HG02623 (cell line): ENCODE results near the gene MT1G.
"Not testable (repeated sequence)": the region's sequence is repeated elsewhere in the genome, so short reads cannot be mapped to it uniquely, and the experiment has no call there.

ENCODE experiments used
- ATAC-seq: cut with Tn5 transposase; IDR thresholded peaks from one replicate; pipeline ENCODE4 v1.9.1; 2021; ENCODE audit warnings: moderate library complexity; ENCODE audit not compliant: unreplicated experiment

MT1G gene

GRCh38 chr16:56667581-56668571 is at the start of gene MT1G:
Gene MT1G (minus strand): TSS chr16:56668065. CDS start chr16:56667993, 72 bp downstream.
- no peak for ATAC-seq

GRCh38 chr16:56717532-56717931 is 49.7 kb upstream of the MT1G start:
- ATAC-seq, result not testable (repeated sequence)

DNA sequence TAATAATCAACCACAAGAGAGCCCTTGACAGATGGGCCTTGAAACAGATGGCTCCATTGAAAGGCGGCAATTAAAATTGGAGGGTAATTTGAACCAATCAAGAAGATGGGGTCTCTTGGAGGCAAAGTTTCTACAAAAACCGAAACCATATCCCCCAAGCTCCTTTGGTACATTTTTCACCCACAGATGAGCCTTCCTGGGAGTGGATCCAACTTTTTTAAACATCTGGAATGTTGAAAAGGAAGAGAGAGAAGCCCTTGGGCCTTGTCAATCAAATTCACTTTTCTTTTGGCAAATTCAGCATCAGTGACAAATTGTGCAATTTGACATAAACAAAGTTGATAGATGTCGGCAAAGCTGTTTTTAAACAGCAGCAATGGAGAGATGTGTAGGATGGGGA is 48.9 kb upstream of the MT1G start:
- no peak for ATAC-seq

DNA sequence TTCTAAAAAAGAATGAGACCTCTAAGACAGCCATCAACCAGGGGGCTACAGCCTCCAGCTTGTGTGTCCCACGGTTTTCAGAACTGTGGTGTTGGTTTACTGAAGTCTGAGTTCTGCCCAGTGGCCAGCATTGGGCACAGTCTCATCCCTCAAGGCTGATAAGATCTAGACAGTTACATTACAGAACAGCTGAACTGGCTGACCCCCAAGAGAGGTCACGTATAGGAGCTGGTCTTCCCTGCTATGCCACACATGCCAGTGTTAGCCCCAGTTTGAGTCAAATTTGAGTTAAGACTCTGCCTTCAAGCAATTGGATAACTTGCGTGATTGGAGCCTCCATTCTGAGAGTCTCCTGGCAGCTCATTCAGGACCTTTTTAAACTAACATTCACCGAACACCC is 47.3 kb upstream of the MT1G start:
- no peak for ATAC-seq

DNA sequence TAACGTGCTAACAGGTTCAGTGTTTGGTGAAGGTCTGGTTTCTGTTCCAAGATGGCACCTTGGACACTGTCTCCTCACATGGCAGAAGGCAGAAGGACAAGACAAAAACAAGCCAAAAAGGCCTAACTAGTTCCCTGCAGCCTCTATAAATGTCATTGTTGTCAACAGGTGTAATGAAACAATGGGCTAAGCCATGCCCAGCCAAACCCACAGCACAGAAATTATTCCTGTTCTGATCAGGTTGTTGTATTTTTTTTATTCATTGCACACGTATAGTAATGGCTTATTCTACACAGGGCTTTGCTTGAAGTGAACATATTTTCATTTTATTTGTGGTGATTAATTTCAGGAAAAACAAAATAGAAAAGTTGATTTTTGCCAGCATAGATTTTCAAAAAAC is 45.9 kb upstream of the MT1G start:
- ATAC-seq, result no peak

DNA sequence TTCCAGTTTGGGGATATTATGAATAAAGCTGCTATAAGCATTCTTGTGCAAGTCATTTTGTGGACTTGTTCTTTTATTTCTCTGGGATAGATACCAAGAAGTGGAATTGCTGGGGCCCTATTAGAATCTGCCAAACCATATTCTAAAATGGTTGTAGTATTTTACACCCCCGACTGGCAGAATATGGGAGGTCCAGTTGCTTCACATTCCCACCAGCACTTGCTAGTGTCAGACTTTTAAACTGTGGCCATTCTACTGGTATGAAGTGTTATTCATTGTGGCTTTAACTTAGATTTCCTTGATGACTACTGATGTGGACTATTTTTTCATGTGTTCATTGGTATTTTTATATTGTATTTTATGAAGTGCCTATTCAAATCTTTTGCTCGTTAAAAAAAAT is 44.0 kb upstream of the MT1G start:
- no peak for ATAC-seq

DNA sequence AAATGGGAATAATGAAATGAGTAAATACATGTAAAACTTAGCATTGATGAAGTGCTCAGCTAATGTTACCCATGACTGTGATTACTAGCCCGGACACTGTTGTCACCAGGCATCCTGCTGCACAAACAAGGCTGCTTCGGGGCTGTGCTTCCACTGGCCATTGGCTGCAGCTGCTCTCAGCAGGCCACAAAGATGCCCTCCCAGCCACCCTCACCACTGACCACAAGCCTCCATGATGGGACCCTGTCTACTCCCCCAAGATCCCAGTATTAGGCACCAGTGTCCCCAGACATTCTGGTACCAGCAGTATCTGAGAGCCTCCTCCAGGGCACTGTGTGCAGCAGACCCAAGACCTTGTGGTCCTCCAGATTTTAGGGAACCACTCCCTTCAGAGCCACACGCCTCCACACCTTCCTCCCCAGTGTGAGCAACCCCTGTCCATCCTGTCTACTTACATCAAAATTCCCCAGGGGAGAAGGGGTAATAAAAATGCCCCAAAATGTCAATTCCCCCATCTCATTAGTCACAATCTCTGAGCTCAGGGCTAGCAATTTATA is 42.4 kb upstream of the MT1G start:
- ATAC-seq, result no peak

DNA sequence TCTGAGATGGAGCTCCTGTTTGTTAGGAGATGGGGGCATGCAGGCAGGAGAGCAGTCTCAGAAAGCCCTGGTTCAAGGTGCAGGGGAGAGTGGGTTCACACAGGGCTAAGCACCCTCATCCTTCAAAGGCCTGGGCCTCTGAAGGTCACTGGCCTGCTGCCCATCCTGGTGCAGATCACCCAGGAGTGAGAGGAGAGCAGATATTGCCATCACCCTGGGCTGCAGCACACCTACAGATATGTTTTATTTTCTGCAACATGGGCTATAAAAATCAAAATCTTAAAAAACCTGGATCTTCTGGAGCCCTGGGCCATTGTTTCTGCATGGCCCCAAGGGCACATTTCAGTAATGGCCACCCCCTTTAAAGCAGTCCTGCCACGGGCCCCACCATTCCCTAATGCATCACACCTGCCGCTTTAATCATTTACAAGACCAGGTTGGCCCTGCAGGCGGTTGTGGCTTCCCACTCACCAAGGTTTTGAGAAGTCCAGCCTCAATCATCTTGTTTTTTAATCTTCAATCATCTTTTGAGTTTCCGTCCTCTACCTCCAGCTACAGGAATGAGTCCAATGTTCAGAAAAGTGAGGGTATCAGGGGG is 41.7 kb upstream of the MT1G start:
- no peak for ATAC-seq

- no peak for ATAC-seq
Measured at GRCh38 chr16:56708525-56709442, 40.9 kb upstream of the MT1G start.

DNA sequence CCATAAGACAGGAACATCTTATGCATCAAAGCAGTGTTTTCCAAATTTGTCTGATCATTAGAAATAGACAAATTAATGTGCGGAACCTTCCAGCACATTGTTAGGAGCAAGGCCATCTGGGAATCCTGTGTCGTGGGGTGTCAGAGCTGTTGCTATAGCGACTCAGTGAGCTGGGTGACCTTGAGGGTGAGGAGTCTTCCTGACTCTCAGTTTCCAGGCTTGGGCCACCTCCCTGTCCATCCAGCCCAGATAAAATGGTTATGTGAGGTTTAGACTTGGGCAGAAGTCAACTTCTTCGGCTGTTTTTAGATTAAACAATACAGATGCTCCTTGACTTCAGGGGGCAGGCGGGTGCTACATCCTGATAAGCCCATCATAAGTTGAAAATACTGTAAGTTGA is 35.0 kb upstream of the MT1G start:
- ATAC-seq, result no peak

DNA sequence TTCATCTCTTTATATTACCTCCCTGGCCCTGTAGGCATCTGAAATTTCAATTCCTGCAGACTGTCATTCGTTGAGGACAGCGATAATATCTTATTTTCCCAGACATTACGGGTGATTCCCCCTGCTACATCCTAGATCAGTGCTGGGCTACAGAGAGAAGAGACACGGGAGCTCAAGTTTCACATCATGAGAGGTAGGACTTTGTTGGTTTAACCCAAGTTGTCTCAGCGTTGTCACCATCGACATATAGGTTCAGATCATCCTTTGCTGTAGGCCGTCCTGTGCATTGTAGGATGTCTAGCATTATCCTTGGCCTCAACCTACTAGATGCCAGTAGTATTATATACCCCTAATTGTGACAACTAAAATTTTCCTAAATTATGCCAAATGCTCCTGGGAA is 33.7 kb upstream of the MT1G start:
- no peak for ATAC-seq

DNA sequence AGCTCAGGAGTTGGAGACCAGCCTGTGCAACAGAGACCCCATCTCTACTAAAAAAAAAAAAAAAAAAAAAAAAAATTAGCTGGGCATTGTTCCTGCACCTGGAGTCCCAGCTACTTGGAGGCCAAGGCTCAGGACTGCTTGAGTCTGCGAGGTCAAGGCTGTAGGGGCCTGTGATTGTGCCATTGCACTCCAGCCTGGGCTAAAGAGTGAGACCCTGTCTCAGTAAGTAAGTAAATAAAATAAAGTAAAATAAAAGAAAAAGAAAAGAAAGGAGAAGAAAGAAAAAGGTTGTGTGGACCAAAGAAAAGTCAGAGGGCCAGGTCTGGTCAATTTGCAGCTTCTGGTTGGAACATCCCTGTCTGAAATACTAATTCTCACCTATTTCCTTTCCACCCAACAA is 32.8 kb upstream of the MT1G start:
- no peak for ATAC-seq

DNA sequence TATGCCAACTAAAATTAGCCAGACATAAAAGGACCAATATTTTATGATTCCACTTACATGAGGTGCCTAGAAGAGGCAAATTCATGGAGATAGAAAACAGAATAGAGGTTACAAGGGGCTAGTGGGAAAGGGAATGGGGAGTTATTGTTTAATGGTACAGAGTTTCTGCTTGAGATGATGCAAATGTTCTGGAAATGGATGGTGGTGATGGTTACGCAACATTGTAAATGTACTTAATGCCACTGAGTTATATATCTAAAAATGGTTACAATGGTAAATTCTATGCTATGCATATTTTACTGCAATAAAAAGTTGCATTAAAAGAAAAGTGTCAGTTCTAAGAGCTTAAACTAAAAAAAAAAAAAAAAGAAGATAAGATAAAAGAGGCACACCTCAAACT is 32.3 kb upstream of the MT1G start:
- no peak for ATAC-seq

- ATAC-seq, result no peak
Measured at GRCh38 chr16:56697456-56698155, 29.7 kb upstream of the MT1G start.

DNA sequence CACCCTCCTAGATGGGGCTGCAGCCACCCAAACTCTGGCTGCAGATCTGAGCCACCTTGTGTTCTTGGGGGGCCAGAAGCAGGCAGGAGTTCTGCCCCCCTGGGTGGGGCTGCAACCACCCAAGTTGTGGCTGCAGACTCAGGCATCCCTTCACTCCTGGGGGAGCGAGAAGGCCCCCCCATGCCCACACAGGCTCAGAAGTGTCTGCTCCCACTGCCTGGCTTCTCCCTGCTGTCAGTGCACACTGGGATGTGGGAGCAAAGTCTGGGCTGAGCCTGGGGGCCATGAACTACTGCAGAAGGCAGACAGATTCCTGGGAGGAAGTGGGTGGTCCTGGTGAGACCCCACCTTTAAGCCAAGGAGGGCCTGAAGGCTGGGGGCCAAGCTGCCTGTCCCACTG is 27.4 kb upstream of the MT1G start:
- ATAC-seq, result no peak

- ATAC-seq, result no peak
Measured at GRCh38 chr16:56691885-56692284, 24.0 kb upstream of the MT1G start.

DNA sequence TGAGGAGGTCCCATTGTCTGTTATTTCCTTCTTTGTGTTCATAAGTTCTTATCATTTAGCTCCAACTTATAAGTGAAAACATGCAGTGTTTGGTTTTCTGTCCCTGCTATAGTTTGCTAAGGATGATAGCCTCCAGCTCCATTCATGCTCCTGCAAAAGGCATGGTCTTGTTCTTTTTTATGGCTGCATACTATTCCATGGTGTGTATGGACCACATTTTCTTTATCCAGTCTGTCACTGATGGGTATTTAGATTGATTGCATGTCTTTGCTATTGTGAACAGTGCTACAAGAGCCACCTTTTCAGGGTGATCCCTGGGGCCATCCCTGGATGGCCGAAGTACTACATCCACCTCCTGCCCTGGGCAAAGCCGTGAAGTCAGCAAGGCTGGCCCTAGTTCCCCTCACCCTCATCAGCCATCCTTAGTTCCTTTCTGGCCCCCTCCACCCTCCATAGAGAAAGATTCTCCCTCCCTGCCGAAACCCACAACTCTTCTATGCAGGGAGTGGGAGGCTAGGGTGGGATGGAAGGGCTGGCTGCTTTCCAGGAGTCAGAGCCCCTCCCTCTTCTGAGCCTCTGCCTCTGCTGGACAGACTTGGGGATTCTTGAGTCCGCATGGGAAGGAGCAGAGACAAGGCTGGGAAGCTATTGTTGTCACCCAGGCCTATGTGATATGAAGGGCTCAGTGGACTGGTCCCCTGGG is 22.7 kb upstream of the MT1G start:
- no peak for ATAC-seq

DNA sequence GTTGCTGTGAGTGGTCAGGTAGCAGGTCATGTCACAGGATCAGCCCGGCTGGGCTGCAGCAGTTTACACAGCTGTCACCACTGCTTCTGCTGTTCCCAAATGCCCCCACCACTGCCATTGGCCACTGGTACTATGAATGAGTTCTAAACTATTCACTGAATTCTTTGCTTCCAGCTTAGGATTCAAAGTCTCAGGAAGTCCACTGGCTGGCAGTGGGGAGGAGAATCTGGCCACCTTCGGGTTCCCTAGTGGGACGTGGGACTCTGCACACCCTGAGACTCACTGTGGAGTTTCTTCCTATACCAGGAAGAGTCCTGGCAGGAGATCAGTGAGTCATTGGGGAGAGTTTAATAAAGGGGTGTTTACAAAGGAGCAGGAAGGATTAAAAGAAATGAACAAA is 21.3 kb upstream of the MT1G start:
- ATAC-seq, result no peak

DNA sequence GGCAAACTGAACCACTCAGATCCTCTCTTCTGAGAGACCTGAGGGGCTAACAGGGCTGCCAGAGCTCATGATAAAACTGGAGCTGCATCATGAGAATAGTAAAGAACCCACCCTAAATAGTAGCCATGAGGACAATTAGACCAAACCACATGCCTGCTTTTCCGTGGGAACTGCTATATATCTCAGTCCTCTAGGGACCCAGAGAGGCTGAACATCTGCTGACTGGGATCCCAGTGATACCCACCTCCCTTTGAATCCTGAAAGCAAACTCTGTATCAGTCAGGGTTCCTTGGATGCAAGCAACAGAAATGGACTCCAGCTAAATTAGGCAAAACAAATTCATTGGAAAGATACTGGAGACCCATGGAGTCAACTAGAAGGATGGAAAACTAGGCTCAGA is 20.9 kb upstream of the MT1G start:
- no peak for ATAC-seq

- no peak for ATAC-seq
Measured at GRCh38 chr16:56686758-56687157, 18.9 kb upstream of the MT1G start.
